Measurements from ENCODE around the gene HOXD9.

Gene HOXD9

DNA sequence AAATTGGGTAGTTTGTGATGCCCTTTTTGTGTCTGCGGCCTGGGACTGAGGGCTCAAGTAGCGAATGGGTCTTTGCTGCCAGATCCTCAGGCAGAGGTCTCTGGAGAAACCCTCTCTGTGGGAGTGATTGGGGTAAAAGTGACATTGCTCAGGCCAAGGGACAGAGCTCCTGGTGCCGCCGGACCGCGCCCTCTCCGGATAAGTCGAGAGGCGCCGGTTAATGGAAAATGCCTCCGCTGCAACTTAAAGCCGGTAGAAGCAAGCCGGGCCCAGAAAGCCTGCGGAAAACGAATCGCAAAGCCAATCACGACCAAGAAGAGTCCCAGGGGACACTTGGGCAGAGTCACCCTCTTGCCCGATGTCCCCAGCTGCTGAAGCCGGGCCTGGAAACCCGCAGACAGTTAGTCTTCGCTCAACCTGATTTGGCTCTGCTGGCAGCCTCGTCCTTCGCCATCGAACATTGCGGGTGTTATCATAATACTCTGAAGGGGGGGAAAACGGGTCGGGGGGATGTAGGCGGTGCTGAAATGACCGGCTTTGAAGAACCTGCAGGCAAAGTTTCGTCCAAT, 23.3 kb upstream of the HOXD9 start:
- DNase-seq = no peak

DNA sequence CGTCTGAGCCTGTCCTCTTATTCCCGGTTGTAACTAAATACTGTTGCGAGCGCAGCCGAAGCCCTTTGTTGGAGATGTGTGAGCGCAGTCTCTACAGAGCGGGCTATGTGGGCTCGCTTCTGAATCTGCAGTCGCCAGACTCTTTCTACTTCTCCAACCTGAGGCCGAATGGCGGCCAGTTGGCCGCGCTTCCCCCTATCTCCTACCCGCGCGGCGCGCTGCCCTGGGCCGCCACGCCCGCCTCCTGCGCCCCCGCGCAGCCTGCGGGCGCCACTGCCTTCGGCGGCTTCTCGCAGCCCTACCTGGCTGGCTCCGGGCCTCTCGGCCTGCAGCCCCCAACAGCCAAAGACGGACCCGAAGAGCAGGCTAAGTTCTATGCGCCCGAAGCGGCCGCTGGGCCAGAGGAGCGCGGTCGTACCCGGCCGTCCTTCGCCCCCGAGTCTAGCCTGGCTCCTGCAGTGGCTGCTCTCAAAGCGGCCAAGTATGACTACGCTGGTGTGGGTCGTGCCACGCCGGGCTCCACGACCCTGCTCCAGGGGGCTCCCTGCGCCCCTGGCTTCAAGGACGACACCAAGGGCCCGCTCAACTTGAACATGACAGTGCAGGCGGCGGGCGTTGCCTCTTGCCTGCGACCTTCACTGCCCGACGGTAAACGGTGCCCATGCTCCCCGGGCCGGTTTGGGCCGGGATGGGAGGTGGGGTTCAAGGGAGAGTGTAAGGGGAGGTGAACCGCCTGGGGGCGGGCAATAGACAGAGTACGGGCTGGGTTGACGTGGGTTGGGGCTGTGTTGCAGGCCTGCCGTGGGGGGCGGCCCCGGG, 22.6 kb upstream of the HOXD9 start, which contains the start of gene HOXD12:
HOXD12 (plus strand) TSS at position 68 of the 819 bp plus-strand sequence; CDS start at position 75, 7 bp downstream.
- no peak for DNase-seq

DNA sequence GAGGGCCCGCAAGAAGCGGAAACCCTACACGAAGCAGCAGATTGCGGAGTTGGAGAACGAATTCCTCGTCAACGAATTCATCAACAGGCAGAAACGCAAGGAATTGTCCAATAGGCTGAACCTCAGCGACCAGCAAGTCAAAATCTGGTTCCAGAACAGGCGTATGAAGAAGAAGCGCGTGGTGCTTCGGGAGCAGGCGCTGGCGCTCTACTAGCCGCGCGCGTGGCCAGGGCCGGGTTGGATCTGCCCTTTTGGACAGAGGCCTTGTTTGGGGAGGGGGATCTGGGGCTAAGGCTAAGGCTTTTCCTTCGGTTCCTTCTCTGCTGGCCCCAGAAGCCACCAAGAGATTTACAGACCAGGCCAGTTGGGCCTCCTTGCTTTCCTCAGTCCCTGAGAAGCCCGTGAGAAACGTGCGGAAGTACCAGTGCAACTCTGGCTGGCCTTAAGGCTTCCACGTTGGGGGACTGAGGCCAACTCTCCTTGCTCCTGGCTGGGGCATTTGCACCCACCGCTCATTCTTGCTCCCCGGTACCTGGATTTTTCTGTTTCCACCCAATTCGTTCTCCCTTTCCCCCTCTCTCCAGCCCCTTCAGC, 21.9 kb upstream of the HOXD9 start:
- no peak for DNase-seq

DNA sequence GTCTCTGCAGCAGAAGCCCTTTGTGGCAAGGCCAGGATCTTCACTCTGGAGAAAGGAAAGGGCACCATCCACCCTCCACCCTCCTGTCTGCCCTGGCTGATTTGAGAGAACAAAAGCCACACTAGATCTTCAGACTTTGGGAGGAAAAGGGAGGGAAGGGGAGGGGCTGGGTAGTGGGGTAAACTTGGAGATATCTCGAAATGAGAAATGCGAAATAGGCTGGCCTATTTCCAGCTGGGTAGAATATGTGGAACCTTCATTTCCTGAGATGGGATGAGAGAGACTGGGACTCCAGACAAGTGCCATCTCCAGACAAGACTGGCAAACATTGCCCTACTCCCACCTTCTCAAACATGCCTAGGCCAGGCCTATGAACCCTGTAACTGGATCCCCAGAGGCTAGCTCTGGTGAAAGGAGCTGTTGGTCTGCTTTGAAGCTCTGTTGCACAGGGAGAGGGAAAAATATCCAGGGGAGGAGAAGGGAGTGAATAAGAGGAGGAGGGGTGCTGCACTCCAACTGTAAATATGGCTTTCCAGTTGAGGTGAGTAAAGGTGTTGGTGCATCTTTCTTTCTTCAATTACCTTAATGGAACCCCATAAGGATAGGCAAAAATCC, 21.2 kb upstream of the HOXD9 start:
- DNase-seq = no peak

DNA sequence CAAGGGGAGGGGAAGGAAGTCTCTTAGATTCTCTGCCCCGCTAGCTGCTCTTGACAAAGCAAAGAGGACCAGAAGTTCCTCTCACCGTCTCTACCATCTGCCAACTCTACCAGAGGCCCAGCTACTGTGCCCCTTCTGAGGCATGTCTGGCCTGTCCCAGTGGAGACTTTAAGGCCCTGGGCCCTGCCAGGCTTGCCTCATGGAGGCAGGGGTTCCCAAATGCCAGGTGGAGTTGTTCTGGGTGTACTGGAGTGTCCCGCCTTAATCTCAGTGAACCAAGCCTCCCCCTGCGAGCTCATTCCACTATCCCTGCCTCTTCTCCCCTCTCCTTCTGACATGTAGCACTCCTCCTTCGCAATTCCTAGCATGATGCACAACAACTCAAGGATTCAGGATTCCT, 20.7 kb upstream of the HOXD9 start:
- DNase-seq = no peak

DNA sequence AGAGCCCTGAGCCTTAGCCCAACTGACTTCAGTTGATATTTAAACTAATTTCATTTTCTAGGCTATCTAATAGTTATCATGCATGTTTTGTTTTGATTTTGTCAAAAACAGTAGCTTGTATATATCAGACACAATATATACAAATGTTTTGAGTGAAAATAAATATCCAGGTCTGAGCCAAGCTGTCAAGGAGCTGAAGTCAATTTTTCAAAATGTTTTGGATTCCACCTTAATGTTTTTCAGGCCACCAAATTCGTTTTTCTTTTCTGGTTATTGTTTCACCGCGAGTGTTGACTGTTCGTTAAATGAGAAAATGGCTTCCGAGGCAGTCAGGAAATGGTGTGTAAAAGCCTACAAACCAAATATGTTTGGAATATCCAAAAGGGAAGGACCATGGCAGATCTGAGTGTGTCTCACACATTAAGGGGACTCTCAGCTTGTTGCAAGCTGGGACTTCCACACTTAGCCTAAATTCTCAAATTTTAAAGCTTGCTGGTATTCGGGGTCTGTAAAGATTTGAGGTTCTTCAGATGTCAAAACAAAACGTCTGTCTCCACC, 20.1 kb upstream of the HOXD9 start:
- no peak for DNase-seq

DNA sequence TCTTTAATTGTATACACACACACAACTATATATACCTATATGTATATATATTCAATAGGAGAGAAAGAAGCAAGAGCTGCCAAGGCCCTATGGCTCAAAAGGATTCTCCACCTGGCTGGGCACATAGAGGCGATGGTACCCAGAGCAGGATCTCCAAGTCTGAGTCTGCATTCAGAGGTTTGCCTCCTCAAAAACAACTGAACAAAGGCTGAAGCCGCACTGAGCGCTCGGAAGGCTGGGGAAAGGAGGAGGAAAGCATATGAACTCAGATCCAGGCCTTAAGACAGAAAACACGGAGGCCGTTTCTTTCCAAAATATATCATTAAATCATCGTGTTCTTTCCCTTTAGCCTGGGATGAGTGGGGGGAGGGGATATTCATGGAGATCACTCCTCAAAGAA, 19.3 kb upstream of the HOXD9 start:
- no peak for DNase-seq

DNA sequence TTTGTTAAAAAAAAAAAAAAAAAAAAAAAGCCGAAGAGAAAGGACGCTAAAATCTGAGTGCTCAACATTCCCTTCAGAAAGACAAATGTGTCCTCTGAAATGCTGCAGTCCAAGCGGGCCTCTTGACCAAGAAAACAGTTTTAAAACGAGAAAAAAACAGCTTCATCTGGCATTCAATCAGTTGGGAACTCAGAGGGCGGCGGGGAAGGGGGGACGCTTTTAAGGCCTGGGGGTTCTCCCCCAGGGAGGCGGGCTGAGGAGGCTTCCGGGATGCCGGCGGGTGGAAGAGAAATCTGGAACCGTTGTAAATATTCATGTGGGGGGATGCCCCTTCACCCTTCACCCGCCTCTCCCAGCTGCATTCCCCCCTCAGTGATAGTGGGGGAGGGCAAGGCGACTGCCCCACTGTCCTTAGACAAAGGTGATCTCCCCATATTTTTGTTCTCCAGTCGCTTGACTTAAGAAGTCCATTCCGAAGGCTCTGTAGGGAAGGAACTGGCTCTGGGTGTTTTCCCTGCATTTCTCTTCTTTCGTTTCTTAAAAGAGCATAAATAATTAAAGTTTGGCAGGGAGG, 18.7 kb upstream of the HOXD9 start:
- no peak for DNase-seq

DNA sequence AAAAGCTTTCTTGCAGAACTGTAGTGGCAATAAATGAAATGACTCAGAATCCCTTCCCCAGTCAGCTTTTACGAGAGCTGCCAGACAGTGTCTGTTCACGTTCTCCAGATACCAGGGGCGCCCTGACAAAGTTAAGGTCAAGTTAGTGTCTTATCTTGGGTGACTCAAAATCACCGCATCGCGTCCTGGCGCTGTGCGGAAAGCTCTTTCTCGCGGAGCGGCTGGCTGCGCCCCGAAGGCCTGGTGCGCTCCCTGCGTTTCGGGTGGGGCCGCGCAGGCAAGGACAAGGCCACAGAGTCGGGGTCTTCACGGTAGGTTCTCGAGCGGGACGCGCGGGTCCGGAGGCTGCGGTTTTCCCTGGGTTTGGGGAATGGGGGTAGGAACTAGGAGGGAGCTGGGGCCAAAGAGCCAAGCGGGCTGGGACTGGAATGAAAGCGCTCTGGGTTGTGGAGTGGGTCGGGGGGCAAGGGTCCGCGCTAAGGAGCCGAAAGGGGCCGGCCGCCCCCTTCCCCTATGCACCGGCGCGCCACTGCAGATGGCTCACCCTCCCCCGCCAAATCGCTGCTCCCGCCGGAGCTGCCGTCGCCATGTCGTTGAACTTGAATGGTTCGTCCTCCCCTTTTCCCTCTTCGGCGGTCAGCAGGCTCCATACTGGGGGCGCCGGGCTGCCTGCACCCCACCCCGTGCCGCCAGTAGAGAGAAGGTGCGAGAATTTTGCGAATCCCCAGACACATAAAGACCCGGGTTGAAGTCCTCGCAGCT, 18.0 kb upstream of the HOXD9 start:
- no peak for DNase-seq

DNA sequence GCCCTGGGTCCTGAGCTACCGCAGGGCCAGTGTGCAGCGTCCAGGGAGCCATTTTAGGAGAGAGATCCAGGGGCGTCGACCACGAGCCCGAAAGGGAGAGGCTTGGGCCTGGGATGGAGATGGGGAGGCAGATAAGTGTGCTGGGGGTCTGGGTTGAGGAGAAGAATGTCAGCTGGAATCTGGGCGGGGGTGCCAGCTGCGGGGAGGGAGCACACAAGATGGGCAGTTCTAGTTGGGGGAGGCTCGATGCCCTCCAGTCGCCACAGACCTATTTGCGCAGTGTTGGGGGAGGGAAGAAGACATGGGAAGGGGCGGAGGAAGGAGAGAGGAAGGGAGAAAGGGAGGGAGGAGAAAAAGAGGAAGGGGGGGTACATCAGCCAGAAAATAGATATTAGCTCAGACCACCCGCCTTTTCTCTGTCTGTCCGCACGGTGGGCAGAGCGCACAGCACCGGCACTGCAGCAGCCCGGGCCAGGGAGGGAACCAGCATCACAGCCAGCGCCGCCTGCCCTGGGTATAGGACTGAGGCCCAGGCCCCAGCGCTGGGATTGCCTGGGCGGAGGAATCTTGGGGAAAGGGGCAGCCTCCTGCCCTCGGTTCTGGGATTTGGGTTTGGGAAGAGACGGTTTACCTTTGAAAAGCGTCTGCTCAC, 17.3 kb upstream of the HOXD9 start:
- DNase-seq = no peak

DNA sequence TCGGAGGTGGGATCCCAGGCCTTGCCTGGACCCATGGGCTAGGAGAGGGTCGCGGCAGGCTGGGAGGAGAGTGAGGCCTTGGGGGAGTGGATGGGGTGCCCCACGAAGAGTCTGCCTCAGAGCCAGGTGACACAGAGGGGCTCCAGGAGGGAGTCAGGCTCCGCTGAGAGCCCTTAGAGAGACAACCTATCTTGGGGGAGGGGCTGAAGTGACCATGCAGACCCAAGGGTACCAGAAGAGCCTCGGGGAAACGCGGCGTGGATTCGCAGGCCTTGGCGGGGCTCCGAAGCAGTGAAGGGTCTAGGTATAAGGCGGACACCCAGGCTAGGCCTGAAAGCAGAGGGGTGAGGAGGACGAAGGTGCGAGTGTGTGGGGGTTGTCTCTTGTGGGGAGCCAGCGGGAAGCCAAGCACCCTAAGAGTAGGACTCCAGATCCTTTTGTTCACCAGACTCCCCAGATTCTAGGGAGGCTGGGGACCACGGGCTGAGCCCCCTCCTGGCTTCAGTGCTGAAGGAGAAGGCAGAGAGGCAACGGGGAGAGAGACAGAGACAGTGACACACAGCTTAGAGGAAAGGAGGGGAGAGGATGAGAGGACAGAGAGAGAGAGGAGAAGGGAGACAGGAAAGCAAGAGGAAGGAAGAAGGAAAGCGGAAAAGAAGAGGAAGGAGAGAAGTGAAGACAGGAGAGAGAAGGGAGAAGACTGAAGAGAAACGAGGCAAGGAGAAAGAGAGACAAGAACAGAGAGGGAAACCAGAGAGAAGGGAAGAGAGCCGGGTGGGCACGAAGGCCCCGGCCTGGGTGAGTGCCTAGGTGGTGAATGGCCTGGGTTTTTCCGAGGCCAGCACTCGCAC, 16.6 kb upstream of the HOXD9 start:
- no peak for DNase-seq

DNA sequence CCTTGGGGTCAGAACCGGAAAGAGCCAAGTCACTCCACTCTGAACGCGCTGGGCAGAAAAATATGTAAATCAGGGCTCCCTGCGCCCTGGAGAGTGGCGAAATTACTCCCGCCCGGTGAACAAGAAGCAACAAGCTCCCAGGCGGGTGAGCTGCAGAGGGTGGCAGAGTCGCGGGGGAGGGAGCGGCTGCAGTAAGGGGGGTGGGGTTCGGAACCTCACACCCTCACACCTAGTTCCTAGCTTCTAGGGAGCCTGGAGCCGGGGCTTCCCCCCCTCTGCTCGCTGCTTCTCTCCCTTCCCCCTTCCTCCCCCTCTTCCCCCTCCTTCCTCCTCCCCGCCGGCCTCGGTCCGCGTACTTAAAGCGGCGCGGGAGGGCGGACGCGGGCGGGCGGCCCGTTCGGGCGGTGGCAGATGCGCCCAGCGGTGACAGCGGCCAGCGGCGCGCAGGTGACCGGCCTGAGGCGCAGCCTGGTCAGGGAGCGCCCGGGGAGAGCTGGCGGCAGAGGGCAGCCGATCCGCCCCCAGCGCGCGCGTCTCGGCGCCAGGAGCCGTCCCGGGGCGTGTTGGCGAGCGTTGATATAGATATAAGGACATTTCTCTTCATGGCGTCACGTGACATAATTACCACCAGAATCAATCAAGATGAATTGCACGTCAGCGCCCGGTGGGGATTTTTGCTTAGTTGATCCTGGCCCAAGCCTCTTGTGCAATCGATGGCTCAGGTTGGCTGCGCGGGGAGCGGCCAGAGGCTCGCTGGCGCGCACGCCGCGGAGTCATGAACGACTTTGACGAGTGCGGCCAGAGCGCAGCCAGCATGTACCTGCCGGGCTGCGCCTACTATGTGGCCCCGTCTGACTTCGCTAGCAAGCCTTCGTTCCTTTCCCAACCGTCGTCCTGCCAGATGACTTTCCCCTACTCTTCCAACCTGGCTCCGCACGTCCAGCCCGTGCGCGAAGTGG, 15.7 kb upstream of the HOXD9 start, which contains the start of gene HOXD11:
HOXD11 (plus strand) TSS at position 700 of the 959 bp plus-strand sequence; CDS start at position 776, 76 bp downstream.
- DNase-seq = peak; percentile 70

DNA sequence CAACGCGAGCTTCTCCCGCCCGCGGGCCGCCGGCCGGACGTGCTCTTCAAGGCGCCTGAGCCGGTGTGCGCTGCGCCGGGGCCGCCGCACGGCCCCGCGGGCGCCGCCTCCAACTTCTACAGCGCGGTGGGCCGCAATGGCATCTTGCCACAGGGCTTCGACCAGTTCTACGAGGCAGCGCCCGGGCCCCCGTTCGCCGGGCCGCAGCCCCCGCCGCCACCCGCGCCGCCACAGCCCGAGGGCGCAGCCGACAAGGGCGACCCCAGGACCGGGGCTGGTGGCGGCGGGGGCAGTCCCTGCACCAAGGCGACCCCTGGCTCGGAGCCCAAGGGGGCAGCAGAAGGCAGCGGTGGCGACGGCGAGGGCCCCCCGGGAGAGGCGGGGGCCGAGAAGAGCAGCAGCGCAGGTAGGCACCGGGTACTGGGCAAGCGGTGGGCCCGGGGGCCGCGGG, 14.8 kb upstream of the HOXD9 start:
- DNase-seq = no peak

DNA sequence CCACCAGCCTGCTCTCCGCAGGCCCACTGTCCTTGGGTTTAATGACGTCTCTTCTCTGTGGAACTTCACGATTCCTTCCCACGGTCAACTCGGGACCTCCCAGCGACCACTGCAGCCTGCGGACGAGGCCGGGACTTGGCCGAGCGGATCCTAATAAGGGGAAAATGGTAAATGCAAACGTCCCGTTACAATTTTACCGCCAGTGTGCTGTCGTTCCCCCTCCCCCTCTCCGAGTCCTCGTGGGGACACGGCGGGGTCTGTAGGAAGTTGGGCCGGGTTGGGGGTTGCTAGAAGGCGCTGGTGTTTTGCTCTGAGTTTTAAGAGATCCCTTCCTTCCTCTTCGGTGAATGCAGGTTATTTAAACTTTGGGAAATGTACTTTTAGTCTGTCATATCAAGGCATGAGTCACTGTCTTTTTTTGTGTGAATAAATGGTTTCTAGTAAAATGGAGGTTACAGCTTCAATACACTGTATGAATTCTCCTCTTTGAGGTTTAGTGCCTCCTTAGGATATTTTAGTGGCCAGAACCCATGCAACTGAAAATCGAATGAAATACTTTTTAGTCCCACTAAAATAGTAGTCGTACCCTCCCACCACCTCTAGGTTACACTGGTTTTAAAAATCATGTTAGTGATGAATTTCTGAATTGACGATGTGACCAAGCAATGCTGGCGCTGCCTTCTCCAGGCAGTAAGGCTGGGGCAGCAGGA, 13.2 kb upstream of the HOXD9 start:
- no peak for DNase-seq

DNA sequence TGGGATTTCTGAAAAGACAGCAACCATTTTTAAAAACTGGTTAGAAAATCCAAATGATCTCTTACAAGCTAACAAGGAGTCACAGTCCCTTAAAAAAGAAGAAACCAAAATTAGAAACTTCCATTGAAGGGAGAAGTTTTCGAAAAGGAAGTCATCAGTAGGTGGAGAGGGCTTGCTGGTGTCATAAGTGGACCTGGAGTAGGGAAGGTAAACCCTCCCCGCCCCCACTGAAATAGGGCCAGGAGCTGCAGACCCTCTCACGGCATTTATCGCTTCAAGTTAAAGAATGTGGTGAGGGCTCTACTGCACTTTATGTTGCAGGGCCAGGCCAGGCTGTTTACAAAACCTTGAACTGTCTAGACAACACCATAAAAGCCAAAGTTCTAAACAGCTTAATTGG, 12.6 kb upstream of the HOXD9 start:
- no peak for DNase-seq

DNA sequence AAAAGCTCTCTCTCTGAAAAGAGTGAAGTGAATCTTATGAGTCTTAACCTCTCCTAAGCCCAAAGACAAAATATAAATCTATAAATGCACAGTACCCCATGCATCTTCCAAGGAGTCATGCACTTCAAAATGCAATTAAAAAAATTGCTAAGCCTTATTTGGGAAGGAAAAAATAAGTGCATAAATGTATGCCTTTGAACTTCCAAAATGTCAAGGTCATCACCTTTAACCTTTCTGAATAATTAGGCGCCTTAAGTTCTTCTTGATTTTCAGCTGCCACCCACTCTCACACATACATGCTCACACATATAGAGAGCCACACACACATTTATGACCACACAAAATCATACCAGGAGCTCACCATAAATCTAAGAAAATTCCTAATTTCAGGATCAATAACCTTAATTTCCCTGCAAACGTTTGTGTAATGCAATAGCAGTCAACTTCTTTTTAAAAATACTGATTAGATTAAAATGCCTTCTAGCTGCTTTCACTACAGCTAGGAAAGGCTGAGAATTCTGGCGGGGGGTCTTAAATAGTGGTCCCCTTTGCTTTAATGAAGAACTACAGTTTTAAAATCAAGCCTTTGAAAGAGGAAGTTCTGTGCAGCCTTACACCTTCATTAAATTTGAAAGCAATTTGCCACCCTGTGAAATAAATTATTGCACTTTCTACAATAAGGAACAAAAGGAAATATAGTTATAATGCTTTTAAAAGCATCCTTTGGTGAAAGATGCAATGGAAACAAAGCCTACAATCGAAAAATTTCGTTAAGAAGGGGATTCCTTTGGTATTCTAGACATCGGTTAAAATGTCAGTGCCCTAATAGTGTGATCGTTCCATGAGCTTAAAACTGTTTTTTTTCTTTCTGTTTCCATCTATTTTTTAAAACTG, 11.9 kb upstream of the HOXD9 start:
- no peak for DNase-seq

DNA sequence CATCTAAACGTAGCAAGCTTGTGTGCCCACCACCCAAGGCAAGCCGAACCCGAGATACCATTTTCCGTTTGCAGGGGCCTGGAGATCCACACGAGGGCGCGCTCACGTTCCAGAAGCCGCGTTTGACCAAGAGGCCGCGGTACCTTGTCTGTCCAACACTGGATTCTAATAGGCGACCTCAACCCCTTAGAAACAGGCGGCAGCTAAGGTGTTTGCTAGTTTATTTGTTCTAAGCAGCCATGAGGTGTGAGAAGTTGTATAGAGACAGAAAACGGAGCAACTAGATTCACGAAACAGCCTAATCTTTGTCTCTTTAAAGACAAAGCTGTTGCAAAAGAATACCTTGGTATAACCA, 11.2 kb upstream of the HOXD9 start:
- peak; percentile 60 for DNase-seq

Data from NCI-H510A (cell line).